Upper lobe of right lung (tissue), 1 donor: ENCODE data around the gene CXCL8. TPM values are rescaled to one million over a fixed set of nuclear protein-coding genes. Genes with fewer than 3 reads are reported as not detected.

Experiments used
- ATAC-seq: fragments of 200-7000 bp; cut with Tn5 transposase; one replicate; pipeline ENCODE4 v1.9.1; 2020; ENCODE audit warnings: mild to moderate bottlenecking, moderate library complexity
- DNase-seq: peaks from one replicate; pipeline ENCODE4 v3.0.0-alpha.2; 2020
- H3K27ac ChIP-seq: fragments of 200-600 bp; one replicate; pipeline ENCODE4 v1.8.0; 2022
- H3K27me3 ChIP-seq: fragments of 200-600 bp; one replicate; pipeline ENCODE4 v1.8.0; 2022; ENCODE audit warnings: mild to moderate bottlenecking
- H3K36me3 ChIP-seq: fragments of 200-600 bp; one replicate; pipeline ENCODE4 v1.8.0; 2022
- H3K4me1 ChIP-seq: fragments of 200-600 bp; one replicate; pipeline ENCODE4 v1.8.0; 2022
- H3K4me3 ChIP-seq: fragments of 200-600 bp; one replicate; pipeline ENCODE4 v1.8.0; 2022; ENCODE audit warnings: mild to moderate bottlenecking
- H3K9me3 ChIP-seq: fragments of 200-600 bp; one replicate; pipeline ENCODE4 v1.8.0; 2022
- intact Hi-C: fragments of 100-400 bp; cut with DNase I; formaldehyde crosslinking; loops from one replicate; pipeline ENCODE4 v1.11.0; 2022
- total RNA-seq: library from RNA; stranded (reverse); fragmentation: NEBNext Ultra II Directional; extraction: Animal tissue kit (Norgen Biotek cat#: 25700); gene quantifications from one replicate; pipeline ENCODE4 v1.2.1, GENCODE V29; 2021
- TF ChIP-seq, protein P1 (sequence below): fragments of 200-600 bp; IDR thresholded peaks from one replicate; pipeline ENCODE4 v1.8.0; 2022; ENCODE audit warnings: antibody characterized with exemption
- donor health status: DM: no; HTN: yes; CAD: no; lungs with severe emphysema.

CXCL8 gene
- total RNA-seq, 1 donor from 2014 or later = 10.7 TPM

- no peaks in the 10 kb centered on the region for H3K36me3 ChIP-seq
- peaks cover 30% of the 10 kb centered on the region for H3K4me1 ChIP-seq
- intact Hi-C loops = no loop called here
- no peaks in the 10 kb centered on the region for H3K27me3 ChIP-seq
- DNase-seq = no peak
- no peaks in the 10 kb centered on the region for H3K9me3 ChIP-seq
- H3K4me3 ChIP-seq = no peak overlapping the region
- no peak overlapping the region for H3K27ac ChIP-seq
- ATAC-seq = peak; percentile 57
- TF ChIP-seq, protein P1, sequence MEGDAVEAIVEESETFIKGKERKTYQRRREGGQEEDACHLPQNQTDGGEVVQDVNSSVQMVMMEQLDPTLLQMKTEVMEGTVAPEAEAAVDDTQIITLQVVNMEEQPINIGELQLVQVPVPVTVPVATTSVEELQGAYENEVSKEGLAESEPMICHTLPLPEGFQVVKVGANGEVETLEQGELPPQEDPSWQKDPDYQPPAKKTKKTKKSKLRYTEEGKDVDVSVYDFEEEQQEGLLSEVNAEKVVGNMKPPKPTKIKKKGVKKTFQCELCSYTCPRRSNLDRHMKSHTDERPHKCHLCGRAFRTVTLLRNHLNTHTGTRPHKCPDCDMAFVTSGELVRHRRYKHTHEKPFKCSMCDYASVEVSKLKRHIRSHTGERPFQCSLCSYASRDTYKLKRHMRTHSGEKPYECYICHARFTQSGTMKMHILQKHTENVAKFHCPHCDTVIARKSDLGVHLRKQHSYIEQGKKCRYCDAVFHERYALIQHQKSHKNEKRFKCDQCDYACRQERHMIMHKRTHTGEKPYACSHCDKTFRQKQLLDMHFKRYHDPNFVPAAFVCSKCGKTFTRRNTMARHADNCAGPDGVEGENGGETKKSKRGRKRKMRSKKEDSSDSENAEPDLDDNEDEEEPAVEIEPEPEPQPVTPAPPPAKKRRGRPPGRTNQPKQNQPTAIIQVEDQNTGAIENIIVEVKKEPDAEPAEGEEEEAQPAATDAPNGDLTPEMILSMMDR = no peak
Observed at GRCh38 chr4:73735231-73735630, 5.1 kb upstream of the CXCL8 start.

DNA sequence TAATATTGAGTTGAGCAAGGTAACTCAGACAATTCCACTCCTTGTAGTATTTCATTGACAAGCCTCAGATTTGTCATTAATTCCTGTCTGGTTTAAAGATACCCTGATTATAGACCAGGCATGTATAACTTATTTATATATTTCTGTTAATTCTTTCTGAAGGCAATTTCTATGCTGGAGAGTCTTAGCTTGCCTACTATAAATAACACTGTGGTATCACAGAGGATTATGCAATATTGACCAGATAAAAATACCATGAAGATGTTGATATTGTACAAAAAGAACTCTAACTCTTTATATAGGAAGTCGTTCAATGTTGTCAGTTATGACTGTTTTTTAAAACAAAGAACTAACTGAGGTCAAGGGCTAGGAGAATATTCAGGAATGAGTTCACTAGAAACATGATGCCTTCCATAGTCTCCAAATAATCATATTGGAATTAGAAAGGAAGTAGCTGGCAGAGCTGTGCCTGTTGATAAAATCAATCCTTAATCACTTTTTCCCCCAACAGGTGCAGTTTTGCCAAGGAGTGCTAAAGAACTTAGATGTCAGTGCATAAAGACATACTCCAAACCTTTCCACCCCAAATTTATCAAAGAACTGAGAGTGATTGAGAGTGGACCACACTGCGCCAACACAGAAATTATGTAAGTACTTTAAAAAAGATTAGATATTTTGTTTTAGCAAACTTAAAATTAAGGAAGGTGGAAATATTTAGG, 821 bp downstream of the CXCL8 start:
- DNase-seq (no peak), ATAC-seq (no peak)
- Histone ChIP-seq H3K27ac (no peak overlapping the region), H3K4me1 (peaks cover 21% of the 10 kb centered on the region), H3K4me3 (no peak overlapping the region), H3K36me3 (no peaks in the 10 kb centered on the region), H3K9me3 (no peaks in the 10 kb centered on the region), H3K27me3 (no peaks in the 10 kb centered on the region)
- intact Hi-C loops = no loop called here
- TF ChIP-seq, protein P1 = no peak

DNA sequence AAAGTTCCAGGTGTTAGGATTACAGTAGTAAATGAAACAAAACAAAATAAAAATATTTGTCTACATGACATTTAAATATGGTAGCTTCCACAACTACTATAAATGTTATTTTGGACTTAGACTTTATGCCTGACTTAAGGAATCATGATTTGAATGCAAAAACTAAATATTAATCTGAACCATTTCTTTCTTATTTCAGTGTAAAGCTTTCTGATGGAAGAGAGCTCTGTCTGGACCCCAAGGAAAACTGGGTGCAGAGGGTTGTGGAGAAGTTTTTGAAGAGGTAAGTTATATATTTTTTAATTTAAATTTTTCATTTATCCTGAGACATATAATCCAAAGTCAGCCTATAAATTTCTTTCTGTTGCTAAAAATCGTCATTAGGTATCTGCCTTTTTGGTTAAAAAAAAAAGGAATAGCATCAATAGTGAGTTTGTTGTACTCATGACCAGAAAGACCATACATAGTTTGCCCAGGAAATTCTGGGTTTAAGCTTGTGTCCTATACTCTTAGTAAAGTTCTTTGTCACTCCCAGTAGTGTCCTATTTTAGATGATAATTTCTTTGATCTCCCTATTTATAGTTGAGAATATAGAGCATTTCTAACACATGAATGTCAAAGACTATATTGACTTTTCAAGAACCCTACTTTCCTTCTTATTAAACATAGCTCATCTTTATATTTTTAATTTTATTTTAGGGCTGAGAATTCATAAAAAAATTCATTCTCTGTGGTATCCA, 1.6 kb downstream of the CXCL8 start:
- H3K27me3 ChIP-seq = no peaks in the 10 kb centered on the region
- H3K9me3 ChIP-seq = no peaks in the 10 kb centered on the region
- H3K4me3 ChIP-seq = no peak overlapping the region
- H3K4me1 ChIP-seq = peaks cover 21% of the 10 kb centered on the region
- intact Hi-C loops = no loop called here
- H3K27ac ChIP-seq = no peak overlapping the region
- H3K36me3 ChIP-seq = no peaks in the 10 kb centered on the region
- no peak for DNase-seq
- no peak for ATAC-seq
- TF ChIP-seq, protein P1 = no peak

DNA sequence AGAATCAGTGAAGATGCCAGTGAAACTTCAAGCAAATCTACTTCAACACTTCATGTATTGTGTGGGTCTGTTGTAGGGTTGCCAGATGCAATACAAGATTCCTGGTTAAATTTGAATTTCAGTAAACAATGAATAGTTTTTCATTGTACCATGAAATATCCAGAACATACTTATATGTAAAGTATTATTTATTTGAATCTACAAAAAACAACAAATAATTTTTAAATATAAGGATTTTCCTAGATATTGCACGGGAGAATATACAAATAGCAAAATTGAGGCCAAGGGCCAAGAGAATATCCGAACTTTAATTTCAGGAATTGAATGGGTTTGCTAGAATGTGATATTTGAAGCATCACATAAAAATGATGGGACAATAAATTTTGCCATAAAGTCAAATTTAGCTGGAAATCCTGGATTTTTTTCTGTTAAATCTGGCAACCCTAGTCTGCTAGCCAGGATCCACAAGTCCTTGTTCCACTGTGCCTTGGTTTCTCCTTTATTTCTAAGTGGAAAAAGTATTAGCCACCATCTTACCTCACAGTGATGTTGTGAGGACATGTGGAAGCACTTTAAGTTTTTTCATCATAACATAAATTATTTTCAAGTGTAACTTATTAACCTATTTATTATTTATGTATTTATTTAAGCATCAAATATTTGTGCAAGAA, 2.3 kb downstream of the CXCL8 start:
- no peak overlapping the region for H3K4me3 ChIP-seq
- DNase-seq = no peak
- intact Hi-C loops = no loop called here
- no peak overlapping the region for H3K27ac ChIP-seq
- no peaks in the 10 kb centered on the region for H3K9me3 ChIP-seq
- TF ChIP-seq, protein P1 = no peak
- peaks cover 21% of the 10 kb centered on the region for H3K4me1 ChIP-seq
- no peaks in the 10 kb centered on the region for H3K36me3 ChIP-seq
- H3K27me3 ChIP-seq = no peaks in the 10 kb centered on the region
- no peak for ATAC-seq

- no peak overlapping the region for H3K27ac ChIP-seq
- H3K4me1 ChIP-seq = peaks cover 21% of the 10 kb centered on the region
- TF ChIP-seq, protein P1 = no peak
- no peaks in the 10 kb centered on the region for H3K36me3 ChIP-seq
- H3K27me3 ChIP-seq = no peaks in the 10 kb centered on the region
- intact Hi-C loops = no loop called here
- H3K4me3 ChIP-seq = no peak overlapping the region
- DNase-seq (no peak), ATAC-seq (no peak)
- H3K9me3 ChIP-seq = no peaks in the 10 kb centered on the region
Observed at GRCh38 chr4:73743281-73743680, 2.9 kb downstream of the CXCL8 start.
